GM19452 (cell line): ENCODE data around the gene TCF25.
"Not testable (repeated sequence)": the region's sequence is repeated elsewhere in the genome, so short reads cannot be mapped to it uniquely, and the experiment has no call there.

Source experiments
- ATAC-seq: cut with Tn5 transposase; IDR thresholded peaks from one replicate; pipeline ENCODE4 v1.9.1; 2021; ENCODE audit not compliant: unreplicated experiment

Gene TCF25

DNA sequence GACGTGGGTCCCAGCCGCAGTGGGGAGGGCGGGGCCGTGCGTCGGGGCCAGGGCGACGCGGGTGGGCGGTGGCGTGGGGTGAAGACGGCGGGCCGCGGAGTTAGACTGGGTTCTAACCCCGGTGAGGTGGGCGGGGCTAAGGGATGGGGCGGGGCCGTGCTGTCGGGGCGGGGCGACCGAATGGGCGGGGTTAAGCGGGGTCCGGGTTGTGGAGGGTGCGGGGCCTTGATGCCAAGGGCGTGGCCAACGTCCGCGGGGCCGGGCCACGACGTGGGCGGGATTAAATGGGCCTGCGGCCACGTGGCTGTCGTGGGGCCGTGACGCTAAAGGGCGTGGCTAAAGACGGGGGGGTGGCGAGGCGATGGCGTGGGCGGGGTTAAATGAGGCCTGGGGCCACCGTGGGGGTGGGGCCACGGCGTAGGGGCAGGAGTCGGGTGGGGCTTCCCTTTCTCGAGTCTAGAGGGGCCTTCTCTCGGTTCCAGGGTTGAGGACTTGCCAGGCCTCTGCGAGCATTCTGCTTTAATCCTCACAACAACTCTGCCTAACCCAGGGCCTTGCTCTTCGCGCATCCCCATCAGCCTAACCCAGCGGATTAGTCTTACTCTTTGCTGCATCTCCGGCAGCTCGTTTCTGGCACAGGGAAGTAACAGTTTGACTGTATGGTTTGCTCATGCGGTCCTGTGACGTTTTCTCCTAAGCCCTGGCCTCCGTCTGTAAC is 739 bp downstream of the TCF25 start:
- peak; percentile 47 for ATAC-seq

DNA sequence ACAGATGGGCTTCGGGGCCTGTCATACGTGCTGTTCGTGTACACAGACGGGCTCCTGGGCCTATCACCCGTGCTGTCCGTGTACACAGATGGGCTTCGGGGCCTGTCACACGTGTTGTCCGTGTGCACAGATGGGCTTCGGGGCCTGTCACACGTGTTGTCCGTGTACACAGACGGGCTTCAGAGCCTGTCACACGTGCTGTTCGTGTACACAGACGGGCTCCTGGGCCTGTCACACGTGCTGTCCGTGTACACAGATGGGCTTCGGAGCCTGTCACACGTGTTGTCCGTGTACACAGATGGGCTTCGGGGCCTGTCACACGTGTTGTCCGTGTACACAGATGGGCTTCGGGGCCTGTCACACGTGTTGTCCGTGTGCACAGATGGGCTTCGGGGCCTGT is 5.7 kb downstream of the TCF25 start:
- ATAC-seq = not testable (repeated sequence)

DNA sequence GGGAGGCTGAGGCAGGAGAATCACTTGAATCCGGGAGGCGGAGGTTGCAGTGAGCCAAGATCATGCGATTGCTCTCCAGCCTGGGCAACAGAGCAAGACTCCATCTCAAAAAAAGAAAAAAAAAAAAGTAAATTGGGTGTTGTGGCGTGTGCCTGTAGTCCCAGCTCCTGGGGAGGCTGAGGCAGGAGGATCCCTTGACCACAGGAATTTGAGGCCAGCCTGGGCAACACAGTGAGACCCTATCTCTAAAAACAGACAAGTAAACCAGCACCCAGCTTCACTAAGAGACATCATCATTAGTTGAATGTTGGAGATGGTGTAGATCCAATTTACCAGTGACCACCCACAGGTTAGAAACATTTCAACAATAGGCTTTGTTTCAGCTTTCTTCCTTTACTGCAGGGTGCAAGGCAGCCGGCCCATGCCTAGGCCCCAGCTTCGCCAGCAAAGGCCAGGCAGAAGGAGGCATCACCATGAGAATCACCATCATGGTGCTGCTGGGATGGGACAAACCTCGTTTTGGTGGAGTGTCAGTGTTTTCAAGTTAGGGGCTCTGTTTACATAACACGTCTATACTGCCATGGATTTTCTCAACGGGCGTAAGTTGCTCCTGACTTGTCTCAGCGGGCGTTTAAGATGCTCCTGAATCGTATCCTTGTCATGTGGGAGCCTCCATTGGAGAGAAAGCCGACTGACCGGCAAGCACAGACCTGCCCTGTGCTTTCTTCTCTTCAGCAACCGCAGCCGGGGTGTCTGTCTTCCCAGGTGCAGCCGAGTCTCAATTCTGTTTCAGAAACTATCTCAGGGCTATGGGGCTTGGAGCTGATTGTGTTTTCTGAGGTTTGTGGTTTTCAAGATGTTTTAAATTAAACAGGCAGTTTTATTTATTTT is 7.3 kb downstream of the TCF25 start:
- ATAC-seq = no peak

DNA sequence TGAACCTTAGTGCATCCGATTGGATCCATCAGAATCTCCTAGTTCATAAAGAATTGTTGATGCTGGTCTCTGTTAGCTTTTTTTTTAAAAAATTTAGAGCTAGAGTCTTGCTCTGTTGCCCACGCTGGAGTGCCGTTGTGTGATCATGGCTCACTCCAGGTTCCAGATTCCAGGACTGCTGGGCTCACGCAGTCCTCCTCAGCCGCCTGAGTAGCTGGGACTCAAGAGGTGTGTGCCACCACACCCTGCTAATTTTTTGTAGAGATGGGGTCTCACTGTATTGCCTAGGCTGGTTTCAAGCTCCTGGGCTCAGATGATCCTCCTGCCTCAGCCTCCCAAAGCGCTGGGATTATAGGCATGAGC is 8.0 kb downstream of the TCF25 start:
- ATAC-seq = no peak

DNA sequence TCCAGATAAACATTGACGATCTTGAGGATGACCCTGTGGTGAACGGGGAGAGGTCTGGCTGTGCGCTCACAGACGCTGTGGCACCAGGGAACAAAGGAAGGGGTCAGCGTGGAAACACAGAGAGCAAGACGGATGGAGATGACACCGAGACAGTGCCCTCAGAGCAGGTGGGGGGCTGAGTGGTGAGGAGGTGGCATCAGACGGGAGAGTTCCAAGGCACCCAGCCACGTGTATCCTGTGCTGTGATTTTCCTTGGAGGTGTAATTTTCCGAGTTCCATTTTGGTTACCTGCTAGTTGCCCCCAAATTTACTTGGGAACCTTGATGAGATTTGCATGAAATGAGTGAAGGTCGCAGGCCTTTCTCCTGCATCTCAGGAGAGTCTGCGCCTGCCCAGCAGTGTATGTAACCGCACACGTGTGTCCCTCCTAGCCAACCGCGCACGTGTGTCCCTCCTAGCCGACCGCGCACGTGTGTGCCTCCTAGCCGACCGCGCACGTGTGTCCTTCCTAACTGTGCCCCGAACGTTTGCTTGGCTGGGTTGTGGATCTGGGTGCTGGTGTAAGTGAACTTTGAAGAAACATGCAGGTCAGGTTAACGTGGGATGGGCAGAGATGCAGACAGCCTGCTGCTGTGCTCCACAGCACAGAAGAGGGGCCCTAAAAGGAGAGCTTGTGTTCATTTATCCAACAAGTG is 10.1 kb downstream of the TCF25 start:
- no peak for ATAC-seq

DNA sequence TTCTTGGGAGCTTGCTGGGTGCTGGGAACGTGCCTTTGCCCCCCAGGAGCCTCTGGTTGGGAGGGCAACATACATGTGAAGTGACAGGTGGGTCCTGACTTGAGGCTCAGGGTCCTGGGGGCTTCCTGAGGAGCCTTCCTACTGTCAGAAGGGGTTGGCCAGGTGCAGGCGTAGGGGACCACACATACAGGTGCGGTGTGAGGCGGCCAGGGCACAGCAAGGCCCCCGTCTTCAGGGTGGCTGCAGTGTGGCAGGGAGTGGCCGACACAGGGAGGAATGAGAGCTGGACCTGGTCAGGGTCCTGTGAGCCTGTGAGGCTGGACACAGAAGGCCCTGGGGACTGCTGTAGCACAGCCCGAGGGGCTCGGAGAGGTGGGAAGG is 10.6 kb downstream of the TCF25 start:
- no peak for ATAC-seq

DNA sequence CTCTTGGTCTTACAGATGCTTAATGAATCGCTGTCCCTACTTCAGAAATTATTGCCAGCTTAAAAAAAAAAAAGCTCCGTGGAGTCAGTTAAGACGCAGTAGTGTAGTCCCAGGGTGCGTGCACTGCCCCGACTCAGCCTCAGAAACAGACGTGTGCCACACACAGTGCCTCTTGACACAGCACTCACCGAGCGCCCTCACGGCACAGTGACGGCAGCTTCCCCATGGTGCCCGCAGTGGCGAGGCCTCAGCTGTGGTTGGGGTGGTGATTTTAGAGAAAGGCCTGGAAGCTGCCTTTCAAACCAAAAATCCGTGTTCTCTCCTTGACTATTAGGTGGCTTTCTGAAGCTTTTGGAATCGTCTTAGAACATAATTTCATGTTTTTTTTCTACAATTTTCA is 13.9 kb downstream of the TCF25 start:
- ATAC-seq = no peak

DNA sequence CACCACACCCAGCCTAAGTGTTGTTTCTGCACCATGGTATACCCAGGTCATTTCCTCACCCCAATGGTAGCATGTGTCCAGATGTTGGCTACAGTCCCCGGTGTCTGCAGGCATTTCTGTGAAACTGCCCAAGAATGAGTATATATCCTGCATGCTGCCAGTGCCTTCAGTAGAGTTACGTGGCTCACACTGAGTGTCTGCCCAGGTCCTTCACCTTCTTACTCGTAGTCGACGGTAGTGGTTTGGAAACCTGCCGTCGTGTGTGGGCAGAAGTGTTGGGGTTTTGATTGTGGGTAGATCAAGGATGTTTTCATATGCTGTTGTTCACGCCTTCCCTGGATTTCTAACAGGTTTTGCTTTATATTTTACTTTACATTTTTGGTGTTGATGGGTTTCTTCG is 16.8 kb downstream of the TCF25 start:
- ATAC-seq = no peak

DNA sequence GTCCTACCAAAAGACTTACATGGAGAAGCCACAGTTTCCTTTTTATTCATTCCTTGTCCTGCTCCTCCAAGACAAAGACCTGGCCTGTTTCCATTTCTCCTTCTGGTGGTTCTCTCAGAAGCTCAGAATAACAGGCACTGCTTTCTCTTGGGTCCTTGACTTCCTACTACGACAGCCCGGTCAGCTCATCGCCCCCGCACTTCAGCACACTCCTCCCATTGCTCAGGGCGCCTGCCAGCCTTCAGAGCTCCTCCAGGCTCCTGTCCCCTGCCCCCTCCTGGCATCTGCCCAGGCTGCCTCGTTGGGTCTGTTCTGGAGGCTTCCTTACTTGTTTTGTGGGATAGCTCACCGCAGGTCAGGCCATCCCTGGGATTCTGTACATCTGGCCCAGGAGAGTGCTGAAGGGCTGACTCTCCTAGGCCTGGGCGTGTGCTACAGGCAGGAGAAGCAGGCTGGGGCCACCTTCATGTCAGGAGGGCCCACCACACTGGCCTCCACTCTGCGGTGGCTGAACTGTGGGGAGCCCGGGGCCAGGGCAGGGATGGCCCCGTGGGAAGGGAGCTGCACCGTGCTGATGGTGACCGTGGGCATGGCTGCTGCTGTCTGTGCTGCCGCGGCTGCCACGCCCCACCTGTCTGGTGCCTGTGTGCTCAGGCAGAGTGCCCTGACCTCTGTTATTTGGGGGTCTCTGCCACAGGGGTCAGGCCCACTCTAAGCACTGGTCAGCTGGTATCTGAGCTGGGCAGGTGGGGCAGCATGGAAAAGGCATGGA is 17.7 kb downstream of the TCF25 start:
- ATAC-seq = no peak

DNA sequence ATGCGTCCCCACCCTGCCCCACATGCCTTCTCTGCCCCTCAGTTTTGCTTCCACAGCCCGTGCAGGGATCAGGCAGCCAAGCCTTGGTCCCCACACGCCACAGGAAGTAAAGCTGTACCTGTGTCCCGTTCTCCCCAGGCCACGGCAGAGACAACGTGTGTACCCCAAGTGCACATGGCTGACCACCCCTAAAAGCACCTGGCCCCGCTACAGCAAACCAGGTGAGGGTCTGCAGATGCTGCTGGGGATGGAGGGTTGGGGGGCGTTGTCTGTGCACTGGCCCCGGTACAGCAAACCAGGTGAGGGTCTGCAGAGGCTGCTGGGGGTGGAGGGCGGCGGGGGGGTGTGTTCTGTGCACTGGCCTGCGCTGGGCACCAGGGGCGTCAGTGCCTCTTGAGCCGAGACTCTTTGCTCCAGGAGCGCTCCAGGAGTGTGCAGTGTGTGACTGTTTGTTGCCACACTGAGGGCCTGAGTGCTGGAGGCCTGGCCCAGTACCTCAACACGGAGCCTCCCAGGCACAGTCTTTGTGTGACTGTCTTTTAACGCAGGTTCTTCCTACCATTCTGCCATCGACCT is 18.8 kb downstream of the TCF25 start:
- no peak for ATAC-seq

DNA sequence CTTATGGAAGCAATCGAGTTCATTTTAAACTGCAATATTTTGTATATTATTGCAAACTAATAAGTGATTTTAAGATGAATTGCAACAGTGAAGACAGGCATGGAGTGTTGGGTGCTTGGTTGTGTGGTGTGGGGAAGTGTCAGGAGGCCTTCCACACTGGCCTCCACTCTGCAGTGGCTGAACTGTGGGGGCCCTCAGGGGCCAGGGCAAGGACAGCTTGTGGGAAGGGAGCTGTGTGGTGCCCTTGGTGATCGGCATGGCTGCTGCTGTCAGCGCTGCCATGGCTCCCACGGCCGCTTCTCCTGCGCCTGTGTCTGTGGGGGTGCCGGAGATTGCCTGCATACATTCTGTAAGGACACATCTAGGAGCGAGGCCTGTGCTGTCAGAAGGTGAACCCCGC is 19.2 kb downstream of the TCF25 start:
- no peak for ATAC-seq

DNA sequence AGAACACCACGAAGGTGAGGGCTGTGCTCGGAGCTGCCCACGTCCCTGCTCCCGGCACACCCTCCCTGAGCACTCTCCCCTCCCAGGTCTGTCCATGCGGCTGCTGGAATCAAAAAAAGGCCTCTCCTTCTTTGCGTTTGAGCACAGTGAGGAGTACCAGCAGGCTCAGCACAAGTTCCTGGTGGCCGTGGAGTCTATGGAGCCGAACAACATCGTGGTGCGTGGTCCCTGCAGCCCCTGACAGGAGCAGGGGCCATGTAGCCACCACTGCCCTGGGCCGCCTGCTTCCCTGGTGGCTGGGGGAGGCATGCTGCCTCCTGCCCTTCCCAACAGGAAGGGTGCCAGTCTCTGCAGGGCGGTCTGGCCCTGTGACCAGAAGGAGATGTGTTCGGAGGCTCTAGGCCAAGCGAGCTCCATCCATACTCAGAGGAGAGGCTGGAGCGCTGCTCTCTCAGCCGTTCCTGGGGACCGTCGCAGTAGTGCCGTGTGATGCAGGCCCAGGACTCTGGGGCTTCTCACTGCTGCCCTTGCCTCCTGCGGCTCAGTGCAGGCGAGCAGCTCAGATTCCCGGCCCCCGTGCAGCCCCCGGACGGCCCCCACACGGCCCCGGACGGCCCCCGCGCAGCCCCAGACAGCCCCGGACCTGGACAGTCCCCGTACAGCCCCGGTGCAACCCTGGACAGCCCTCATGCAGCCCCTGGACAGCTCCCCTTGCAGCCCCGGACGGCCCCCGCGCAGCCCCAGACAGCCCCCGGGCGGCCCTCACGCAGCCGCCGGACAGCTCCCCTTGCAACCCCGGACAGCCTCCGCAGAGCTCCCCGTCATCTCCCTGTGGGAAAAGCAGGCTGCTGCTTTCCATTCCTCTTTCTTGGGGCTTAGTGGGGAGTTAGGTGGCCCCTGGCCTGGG is 20.5 kb downstream of the TCF25 start:
- ATAC-seq = no peak

DNA sequence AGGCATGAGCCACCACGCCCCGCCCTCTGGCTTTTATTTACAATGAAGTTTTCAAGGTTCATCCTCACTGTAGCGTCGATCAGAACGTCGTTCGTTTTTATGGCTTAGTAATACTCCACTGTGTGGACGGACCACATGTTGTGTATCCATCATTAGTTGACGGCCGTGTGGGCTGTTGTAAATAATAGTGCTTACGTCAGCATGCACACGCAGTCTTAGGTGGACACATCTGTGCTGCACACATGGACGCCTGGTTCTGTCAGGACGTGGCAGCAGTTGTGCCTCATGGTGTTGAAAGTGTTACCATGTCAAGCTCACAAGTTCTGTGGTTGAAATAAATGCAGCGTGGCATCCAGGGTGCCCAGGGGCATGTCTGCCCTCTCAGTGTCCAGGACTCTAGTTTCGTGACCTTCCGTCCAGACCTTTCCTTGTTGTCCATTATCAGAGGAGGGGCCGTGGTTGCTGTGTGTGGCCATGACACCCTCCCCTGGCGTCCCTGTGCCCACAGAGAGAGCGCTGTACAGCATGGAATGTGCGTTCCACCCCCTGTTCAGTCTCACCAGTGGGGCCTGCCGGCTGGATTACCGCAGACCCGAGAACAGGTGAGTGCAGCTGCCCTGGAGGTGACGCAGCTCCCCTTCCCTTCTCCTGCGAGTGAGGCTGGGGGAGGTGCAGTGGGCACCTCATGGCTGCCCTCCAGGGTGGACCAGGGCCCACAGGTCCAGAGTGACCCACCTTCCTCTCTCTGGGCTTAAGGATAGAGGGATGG is 22.3 kb downstream of the TCF25 start:
- no peak for ATAC-seq

DNA sequence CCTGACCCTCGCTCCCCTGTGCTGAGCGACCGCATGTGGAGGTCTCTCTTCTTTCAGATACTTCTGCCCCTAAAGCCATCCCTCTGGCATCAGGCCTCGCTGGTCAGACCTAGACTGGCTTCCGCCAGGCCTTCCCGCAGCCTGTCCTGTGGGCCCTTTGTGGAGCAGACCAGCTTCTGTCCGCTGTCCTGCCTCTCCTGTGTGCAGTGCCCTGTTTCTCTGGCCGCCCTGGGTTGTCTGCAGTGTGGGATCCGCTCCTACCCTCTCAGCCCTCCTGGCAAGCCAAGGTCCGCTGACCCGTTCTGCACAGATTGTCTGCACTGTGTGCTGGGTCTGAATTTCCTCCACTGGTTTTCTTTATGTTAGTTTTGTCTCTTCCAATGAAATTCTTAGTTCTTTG is 23.8 kb downstream of the TCF25 start:
- no peak for ATAC-seq

DNA sequence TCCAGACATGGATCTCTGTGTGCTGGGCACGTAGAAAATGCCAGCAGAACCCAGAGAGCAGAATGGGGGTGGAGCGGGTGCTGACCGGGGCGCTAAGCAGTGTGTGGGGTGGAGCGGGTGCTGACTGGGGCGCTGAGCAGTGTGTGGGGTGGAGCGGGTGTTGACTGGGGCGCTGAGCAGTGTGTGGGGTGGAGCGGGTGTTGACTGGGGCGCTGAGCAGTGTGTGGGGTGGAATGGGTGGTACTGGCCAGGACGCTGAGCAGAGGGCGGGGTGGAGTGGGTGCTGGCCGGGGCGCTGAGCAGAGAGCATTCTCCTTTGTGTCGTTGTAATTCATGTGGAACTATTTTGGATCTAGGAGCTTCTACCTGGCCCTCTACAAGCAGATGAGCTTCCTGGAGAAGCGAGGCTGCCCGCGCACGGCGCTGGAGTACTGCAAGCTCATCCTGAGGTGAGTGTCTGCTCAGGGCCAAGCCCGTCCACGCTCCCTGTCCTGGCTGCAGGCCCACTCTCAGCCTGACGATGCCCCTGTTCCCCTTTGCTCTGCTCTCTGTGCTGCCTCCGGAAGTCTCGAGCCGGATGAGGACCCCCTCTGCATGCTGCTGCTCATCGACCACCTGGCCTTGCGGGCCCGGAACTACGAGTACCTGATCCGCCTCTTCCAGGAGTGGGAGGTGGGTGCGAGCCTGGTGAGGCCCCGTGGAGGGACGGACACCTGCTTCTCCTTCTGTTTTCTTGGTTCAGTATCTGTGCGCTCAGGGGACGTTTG is 25.0 kb downstream of the TCF25 start:
- no peak for ATAC-seq

DNA sequence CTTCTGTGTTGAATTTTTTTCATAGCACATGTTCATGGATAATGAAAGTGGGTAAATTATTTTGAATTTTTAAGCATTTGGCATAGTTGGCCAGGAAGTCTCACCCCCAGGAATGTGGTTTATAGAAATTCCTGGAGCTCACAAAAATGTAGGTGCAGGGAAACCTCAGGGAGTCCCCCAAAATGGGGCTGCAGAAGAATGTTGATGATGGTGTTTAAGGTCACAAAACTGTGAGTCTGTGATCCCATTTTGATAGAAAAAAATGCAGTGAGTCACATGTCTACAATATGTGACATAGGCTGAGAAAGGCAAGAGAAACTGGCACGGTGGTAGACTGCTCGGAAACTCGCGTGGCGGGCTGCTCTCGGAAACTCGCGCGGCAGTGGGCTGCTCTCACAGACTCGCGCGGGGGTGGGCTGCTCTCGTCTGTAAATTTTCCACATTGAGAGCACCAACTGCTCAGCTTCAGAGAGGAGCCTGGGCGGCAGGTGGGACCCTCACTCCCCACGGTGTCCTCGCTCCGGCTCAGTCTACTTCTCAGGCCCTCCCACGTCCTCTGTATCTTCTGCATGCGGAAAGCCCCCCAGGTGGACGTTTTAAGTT is 26.6 kb downstream of the TCF25 start:
- no peak for ATAC-seq

DNA sequence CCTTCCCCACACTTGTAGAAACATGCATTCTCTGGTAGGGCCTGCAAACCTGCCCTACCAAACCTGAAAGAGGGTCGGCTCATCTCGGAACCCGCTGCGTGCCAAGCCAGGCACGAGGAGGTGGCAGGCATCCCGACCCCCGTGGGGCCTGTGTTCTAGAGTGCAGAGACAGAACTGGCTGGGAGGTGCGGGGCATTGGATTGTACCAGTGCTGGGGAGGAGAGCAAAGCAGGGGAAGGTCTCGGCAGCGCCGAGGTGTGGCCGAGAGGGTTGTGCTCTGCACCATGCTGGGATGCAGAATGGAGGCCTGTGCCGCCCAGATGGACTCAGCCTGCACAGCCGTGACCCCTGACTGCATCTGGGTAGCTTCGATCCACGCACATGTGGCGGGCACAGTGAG is 27.5 kb downstream of the TCF25 start:
- ATAC-seq = no peak

DNA sequence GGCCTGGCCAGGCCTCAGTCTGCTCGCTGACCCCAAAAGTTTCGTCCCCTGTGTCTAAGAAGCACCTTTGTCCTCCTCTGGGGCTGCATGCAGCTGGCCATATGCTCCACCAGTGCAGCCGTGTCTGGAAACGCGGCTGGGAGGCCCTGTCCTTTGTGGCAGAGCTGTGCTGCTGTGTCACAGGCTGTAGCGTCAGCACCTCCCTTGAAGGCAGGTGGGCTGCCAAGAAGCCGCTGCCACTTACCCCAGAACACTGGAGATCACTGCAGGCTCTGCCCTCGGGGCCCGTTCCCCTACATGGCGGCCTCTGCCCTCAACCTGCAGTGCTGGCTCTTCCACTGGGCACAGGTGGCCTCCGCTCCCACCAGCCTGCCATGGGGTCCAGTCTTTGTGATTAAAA is 29.6 kb downstream of the TCF25 start:
- ATAC-seq = no peak
